Activated T-cell treated with anti-CD3 and anti-CD28 coated beads, Interleukin-2, amount 50 U/mL, for 1 hour (primary cell): ENCODE results near the gene VANGL1.
A peak's percentile ranks its signal among the peaks of the same experiment; 100 is the strongest.
"Not testable (repeated sequence)": the region's sequence is repeated elsewhere in the genome, so short reads cannot be mapped to it uniquely, and the experiment has no call there.

Experiments used
- DNase-seq: peaks from one replicate; pipeline ENCODE4 v3.0.0-alpha.2; 2020

Gene VANGL1

GRCh38 chr1:115641762-115642167 lies at the start of gene VANGL1:
Gene VANGL1 (plus strand): TSS chr1:115641970. CDS start chr1:115651414, 9,444 bp downstream.
- peak; percentile 25 for DNase-seq

DNA sequence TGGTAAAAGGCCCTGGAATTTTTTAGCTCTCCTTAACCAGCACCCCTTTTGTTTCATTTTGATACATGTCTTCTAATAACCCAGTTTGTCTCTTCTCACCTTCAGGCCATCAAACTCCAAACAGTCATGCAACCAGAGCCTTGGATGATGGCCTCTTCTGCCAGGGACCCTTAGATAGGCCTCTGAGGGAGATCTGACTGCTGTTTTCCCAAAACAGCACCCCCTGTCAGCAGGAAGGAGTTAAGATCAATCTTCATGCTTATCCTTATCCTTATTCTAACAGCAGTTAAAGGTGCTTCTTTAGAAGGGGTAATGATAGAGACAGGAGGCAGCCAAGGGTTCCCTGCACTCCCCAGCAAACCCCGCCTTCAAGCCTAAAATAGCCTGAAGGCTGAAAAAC lies 49.5 kb upstream of the VANGL1 start:
- DNase-seq = no peak

DNA sequence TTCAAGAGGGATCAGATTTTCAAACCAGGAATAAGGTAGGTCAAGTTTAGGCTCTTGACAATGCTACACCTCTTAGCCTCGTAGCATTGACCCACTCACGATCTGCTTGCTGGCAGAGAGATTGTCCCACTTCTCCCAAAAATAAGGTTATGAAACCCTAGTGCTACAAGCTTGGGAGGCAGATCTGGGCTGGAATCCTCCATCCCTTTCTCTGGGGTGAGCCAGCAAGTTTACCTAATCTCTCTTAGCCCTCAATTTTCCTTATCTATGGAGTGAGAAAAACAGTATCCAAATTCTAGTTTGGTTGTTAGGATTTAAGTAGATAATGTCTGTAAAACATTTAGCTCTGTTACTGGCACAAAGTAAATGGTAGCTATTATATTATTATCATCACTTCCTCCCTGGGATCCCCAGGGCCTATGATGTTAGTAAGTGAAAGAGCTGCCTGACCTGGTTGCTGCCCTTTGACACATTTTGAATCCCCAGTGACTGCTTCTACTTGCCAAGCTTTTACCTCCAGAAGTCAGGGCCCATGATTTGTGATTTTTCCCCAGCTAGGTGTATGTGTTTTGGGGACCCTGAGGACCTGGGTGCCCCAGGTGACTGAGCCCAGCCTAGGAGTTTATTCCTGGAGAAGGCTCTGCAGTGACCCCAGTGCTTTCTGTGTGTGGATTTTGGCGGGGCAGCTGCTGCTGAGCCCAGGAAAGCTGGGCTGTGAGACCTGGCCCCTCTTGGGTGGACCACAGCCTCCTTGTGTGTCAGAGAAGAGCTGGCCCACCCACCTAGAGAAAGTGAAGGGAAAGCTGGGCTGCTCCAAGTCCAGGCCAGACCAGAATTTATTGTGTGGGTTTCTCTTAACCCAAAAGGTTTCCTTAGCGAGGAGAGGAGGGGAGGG lies 48.2 kb upstream of the VANGL1 start:
- no peak for DNase-seq

GRCh38 chr1:115594600-115594999 lies 47.2 kb upstream of the VANGL1 start:
- no peak for DNase-seq

- DNase-seq = peak; percentile 60
Measured at GRCh38 chr1:115595279-115596079, 46.3 kb upstream of the VANGL1 start.

- no peak for DNase-seq
Measured at GRCh38 chr1:115596080-115596780, 45.5 kb upstream of the VANGL1 start.

- DNase-seq = no peak
Measured at GRCh38 chr1:115604508-115604907, 37.3 kb upstream of the VANGL1 start.

GRCh38 chr1:115606305-115606704 lies 35.5 kb upstream of the VANGL1 start:
- DNase-seq = no peak

DNA sequence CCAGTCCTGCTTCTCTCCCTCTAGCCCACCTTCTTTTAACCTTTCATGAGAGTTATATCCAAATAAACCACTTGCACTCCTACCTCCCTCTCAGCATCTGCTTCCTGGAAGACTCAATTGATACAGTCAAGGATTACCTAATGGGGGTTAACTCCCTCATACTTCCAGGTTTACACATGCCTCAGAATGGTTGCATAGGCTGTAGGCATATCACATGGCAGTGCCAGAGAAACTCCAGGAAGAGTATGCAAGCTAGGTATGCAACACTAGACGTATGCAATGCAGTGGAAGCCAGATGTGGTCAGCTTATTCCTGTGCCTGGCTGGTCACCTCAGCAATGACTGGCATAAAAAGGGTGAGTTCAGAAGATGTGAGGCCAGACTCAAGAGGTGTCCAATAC lies 32.7 kb upstream of the VANGL1 start:
- DNase-seq = no peak

DNA sequence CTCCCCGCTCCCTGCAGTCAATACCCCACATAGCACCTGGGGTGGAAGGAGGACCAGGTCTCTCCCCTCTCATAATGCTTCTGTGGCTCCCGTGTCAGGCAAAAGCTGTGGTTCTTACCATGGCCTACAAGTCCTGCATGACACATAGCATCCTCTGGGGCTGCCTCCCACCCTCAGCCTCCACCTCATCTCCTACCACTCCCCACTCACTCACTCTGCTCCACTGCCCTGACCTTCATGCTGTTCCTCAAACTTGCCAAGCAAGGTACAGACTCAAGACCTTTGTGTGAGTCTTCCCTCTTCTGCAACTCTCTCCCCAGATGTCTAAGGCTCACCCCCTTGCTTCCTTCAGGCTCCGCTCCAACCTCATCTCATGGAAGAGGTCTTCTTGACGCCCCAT lies 28.0 kb upstream of the VANGL1 start:
- no peak for DNase-seq

DNA sequence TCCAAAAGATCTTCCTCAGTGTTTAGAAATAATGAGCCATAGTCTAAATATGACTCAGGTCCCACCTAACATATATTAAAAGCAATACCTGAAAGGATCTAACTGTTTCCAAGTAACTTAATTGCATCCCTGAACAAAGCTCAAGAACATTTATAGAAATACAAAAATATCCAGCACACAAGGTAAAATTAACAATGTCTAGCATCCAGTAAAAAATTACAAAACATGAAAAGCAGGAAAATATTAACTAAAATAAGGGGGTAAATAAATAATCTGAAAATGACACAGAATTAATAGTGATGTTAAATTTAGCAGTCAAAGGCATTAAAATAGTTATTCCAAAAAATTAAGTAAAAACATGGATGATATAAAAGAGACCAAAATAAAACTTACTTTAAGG lies 21.3 kb upstream of the VANGL1 start:
- no peak for DNase-seq

DNA sequence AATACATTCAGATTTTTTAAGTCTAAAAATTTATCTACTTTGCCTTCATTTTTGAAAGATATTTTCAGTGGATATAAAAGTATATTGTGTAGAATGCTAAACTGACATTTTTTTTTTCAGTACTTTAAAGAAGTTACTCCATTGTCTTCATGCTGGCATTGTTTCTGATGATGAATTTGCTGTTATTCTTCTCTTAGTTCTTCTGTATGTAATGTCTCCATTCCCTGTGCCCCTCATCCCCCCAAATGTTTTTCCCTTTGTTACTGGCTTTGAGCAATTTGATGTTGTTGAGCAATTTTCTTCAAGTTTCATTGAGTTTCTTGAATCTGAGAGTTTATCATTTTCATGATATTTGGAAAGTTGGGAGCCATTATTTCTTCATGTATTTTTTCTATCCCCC lies 20.8 kb upstream of the VANGL1 start:
- no peak for DNase-seq

- no peak for DNase-seq
Measured at GRCh38 chr1:115624859-115625258, 16.9 kb upstream of the VANGL1 start.

- DNase-seq = no peak
Measured at GRCh38 chr1:115630342-115630741, 11.4 kb upstream of the VANGL1 start.

DNA sequence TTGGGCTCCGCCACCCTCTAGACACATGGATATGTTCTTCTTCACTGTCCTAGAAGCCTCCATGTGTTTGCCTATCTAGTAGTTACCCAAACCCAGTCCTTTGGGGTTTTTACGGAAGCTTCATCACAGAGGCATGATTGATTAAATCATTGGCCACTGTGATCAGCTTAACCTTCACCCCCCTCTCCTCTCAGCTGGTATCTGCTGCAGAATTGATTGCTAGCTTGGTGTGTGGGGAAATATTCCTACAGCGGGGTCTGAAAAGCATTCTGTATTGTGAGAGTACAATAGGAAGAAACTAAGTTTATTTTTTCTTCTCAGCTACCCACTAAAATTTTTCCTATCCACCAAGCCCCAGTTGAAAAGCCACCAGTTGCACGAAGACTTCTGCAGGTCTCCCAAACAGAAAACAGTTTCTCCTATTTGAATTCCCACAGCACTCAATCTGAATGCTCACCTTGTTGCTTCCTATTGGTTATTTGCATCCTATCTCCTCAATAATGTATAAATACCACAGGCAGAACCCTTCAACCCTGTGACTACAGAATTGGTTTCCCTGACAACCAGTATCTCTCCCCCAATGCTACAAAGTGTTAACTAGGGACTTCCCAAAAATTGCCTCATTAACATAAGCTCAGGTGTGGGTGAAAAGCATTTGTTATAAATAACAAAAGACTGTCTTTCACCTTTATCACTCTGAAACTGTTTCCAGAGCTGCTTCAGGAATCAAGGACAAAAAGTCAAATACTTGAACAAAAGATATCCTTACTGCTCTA lies 9.3 kb upstream of the VANGL1 start:
- DNase-seq = no peak

DNA sequence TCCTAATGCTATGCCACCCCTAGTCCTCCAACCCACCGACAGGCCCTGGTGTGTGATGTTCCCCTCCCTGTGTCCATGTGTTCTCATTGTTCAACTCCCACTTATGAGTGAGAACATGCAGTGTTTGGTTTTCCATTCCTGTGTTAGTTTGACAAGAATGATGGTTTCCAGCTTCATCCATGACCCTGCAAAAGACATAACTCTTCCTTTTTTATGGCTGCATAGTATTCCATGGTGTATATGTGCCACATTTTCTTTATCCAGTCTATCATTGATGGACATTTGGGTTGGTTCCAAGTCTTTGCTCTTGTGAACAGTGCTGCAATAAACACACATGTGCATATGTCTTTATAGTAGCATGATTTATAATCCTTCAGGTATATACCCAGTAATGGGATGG lies 8.2 kb upstream of the VANGL1 start:
- DNase-seq = not testable (repeated sequence)

GRCh38 chr1:115637247-115637646 lies 4.5 kb upstream of the VANGL1 start:
- DNase-seq = not testable (repeated sequence)

DNA sequence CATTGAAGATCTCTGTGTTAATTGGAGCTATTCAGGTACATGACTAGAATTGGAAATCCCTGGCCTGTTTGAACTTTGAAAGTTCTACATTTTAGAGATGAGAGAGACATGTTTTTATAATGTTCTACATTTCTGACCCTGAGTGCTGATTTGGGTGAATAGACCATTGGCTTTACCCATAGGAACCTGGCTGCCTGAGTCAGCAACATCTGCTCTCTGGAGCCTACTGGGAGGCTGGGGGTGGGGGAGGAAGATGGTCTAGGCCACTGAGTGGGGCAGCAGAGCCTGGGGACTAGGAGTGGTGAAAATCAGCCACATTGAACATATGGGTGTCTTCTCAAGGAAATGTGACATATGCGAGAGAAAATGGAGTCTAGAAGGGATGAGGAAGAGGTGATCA lies 1.4 kb upstream of the VANGL1 start:
- no peak for DNase-seq

DNA sequence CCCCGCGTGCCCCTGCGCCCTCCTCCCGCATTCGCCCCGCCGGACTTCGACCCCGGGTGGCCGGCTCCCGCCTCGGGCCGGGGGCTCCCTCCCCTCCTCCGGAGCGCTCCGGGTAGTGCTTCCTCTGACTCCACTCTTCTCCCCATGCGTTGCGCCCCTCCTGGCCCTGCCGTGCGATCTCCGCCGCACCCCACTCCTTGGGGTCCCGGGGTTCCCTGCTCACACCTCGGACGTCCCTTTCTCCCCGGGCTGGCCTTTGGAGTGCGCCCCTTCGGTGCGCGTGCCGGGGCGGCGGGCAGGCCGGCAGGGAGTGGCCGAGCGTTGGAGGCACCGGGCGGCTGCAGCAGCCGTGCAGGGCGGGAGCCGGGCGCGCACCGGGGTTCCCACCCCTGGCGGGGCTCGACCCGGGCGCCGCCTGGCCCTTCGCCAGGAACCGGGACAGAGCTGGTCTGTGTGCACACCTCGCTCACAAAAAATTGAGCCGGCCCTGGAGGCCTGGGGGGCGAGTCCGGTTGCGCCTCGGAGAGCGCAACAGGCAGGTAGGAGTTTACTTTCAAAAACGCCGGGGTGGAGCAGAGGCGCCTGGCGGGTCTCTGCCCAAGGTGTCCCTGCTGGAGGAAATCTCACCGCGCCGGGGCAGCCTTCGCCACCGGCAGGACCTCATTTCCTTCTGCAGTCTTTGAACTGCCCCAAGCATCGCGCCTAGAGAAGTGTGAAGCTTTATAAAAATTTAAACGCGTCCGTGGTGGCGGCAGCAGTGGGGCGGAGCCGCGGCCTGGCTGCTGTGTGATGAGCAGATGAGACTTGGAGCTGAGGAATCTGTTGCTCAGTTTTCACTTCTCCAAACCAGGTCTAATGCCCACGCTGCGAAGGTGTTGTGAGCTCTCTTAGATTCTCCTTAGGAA lies 650 bp downstream of the VANGL1 start:
- DNase-seq = peak; percentile 22

DNA sequence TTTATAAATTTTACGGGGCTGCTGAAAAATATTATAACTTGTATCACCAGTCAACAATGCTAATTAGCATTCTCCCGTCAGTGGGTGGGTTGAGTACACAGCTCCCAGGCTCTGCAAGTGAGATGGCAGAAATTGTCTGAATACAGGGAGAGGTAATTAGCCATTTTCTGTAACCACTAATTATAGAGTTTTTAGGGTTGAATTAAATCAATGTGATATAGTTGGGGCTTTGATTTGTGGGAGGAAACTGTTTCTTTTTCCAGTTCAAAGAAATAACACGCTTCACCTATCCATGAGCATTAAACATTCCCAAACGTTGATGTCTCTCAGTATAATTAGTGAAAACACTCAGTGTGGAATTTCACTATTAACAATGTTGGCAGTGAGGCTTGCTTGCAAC lies 1.5 kb downstream of the VANGL1 start:
- no peak for DNase-seq

- DNase-seq = no peak
Measured at GRCh38 chr1:115643666-115644065, 1.9 kb downstream of the VANGL1 start.
